Memory B cell (primary cell): ENCODE measurements around the gene PPIL3.

Source experiments
- ATAC-seq: fragments of 150-1000 bp; cut with Tn5 transposase; 2 replicates; pipeline ENCODE4 v1.10.0; 2021; ENCODE audit warnings: low read depth, mild to moderate bottlenecking, moderate library complexity
- DNase-seq, 2 donors: peaks; one replicate each; pipeline ENCODE4 v3.0.0; 2022; ENCODE audit warnings: low spot score in 2 of 2
- H3K27ac Mint-ChIP-seq: one replicate; pipeline ENCODE4 v1.8.0; 2022; ENCODE audit warnings: mild to moderate bottlenecking, moderate library complexity, mixed read lengths
- H3K27me3 Mint-ChIP-seq: one replicate; pipeline ENCODE4 v1.8.0; 2022; ENCODE audit warnings: mixed read lengths
- H3K36me3 Mint-ChIP-seq: one replicate; pipeline ENCODE4 v1.8.0; 2022; ENCODE audit warnings: mild to moderate bottlenecking, mixed read lengths
- H3K4me1 Mint-ChIP-seq: one replicate; pipeline ENCODE4 v1.8.0; 2022; ENCODE audit warnings: mixed read lengths
- H3K4me3 Mint-ChIP-seq: one replicate; pipeline ENCODE4 v1.8.0; 2022; ENCODE audit warnings: mild to moderate bottlenecking, moderate library complexity, mixed read lengths
- H3K9me3 Mint-ChIP-seq: one replicate; pipeline ENCODE4 v1.8.0; 2022; ENCODE audit warnings: mixed read lengths

The PPIL3 gene

GRCh38 chr2:200873560-200873959 is 15.3 kb downstream of the PPIL3 start:
- Mint-ChIP-seq H3K27me3 (no peaks in the 10 kb centered on the region), H3K4me1 (peaks cover 2% of the 10 kb centered on the region), H3K27ac (no peak overlapping the region), H3K36me3 (peaks cover 10% of the 10 kb centered on the region), H3K9me3 (no peaks in the 10 kb centered on the region), H3K4me3 (no peak overlapping the region)
- DNase-seq (no peak), ATAC-seq (no peak)

GRCh38 chr2:200871151-200871550 is 17.7 kb downstream of the PPIL3 start:
- DNase-seq, result no peak
- H3K27me3 Mint-ChIP-seq, result no peaks in the 10 kb centered on the region
- H3K27ac Mint-ChIP-seq, result no peak overlapping the region
- H3K4me1 Mint-ChIP-seq, result peaks cover 3% of the 10 kb centered on the region
- peaks cover 8% of the 10 kb centered on the region for H3K36me3 Mint-ChIP-seq
- ATAC-seq, result no peak
- H3K9me3 Mint-ChIP-seq, result no peaks in the 10 kb centered on the region
- no peak overlapping the region for H3K4me3 Mint-ChIP-seq

GRCh38 chr2:200869014-200869413 is 19.9 kb downstream of the PPIL3 start:
- Mint-ChIP-seq H3K27me3 (no peaks in the 10 kb centered on the region), H3K36me3 (peaks cover 2% of the 10 kb centered on the region), H3K4me1 (peaks cover 8% of the 10 kb centered on the region), H3K4me3 (no peak overlapping the region), H3K9me3 (no peaks in the 10 kb centered on the region), H3K27ac (no peak overlapping the region)
- ATAC-seq (no peak), DNase-seq (no peak)

GRCh38 chr2:200864176-200865034 is 24.5 kb downstream of the PPIL3 start, which contains the start of gene CLK1:
TSS of gene CLK1 (minus strand) at chr2:200864658. CDS start at chr2:200861862, 2,796 bp downstream.
- ATAC-seq, result peak; percentile 79
- peak; percentile 90 for DNase-seq
- Mint-ChIP-seq H3K9me3 (no peaks in the 10 kb centered on the region), H3K4me3 (peak within 1 kb of the TSS; percentile 95), H3K4me1 (peaks cover 30% of the 10 kb centered on the region), H3K27me3 (no peaks in the 10 kb centered on the region), H3K27ac (peak within 1 kb of the TSS; percentile 97), H3K36me3 (peaks cover 26% of the 10 kb centered on the region)

- no peaks in the 10 kb centered on the region for H3K9me3 Mint-ChIP-seq
- peak; percentile 7 for ATAC-seq
- peaks cover 30% of the 10 kb centered on the region for H3K4me1 Mint-ChIP-seq
- peak in 1 of 2 donors; percentile 33 for DNase-seq
- H3K4me3 Mint-ChIP-seq, result peak overlapping the region; percentile 95
- peak overlapping the region; percentile 97 for H3K27ac Mint-ChIP-seq
- H3K36me3 Mint-ChIP-seq, result peaks cover 26% of the 10 kb centered on the region
- H3K27me3 Mint-ChIP-seq, result no peaks in the 10 kb centered on the region
Observed at GRCh38 chr2:200863782-200864175, 25.1 kb downstream of the PPIL3 start.

- Mint-ChIP-seq H3K27me3 (no peaks in the 10 kb centered on the region), H3K27ac (peak overlapping the region; percentile 97), H3K4me1 (peaks cover 35% of the 10 kb centered on the region), H3K9me3 (no peaks in the 10 kb centered on the region), H3K4me3 (peak overlapping the region; percentile 95), H3K36me3 (peaks cover 37% of the 10 kb centered on the region)
- DNase-seq, result peak; percentile 35 to 48
- peak; percentile 17 for ATAC-seq
Observed at GRCh38 chr2:200862532-200863000, 26.3 kb downstream of the PPIL3 start.

- H3K27ac Mint-ChIP-seq, result peak overlapping the region; percentile 97
- peaks cover 43% of the 10 kb centered on the region for H3K36me3 Mint-ChIP-seq
Observed at GRCh38 chr2:200861617-200862155, 27.2 kb downstream of the PPIL3 start.

GRCh38 chr2:200860092-200860795 is 28.6 kb downstream of the PPIL3 start:
- H3K4me1 Mint-ChIP-seq, result peaks cover 37% of the 10 kb centered on the region

More at GRCh38 chr2:200861617-200862155, 27.2 kb downstream of the PPIL3 start:
- Mint-ChIP-seq H3K4me1 (peaks cover 35% of the 10 kb centered on the region), H3K4me3 (peak overlapping the region; percentile 95), H3K27me3 (no peaks in the 10 kb centered on the region), H3K9me3 (no peaks in the 10 kb centered on the region)
- DNase-seq (no peak), ATAC-seq (no peak)

GRCh38 chr2:200856806-200857205 is 32.1 kb downstream of the PPIL3 start:
- H3K4me3 Mint-ChIP-seq, result no peak overlapping the region
- H3K36me3 Mint-ChIP-seq, result peaks cover 50% of the 10 kb centered on the region
- H3K9me3 Mint-ChIP-seq, result no peaks in the 10 kb centered on the region
- peak overlapping the region; percentile 8 for H3K27ac Mint-ChIP-seq
- peaks cover 26% of the 10 kb centered on the region for H3K4me1 Mint-ChIP-seq
- H3K27me3 Mint-ChIP-seq, result no peaks in the 10 kb centered on the region
- ATAC-seq (no peak), DNase-seq (no peak)

More at GRCh38 chr2:200860092-200860795, 28.6 kb downstream of the PPIL3 start:
- H3K4me3 Mint-ChIP-seq, result peak overlapping the region; percentile 84
- peak overlapping the region; percentile 88 for H3K27ac Mint-ChIP-seq
- peaks cover 46% of the 10 kb centered on the region for H3K36me3 Mint-ChIP-seq
- ATAC-seq (no peak), DNase-seq (no peak)
- H3K9me3 Mint-ChIP-seq, result no peaks in the 10 kb centered on the region
- no peaks in the 10 kb centered on the region for H3K27me3 Mint-ChIP-seq

- peak overlapping the region; percentile 86 for H3K27ac Mint-ChIP-seq
- H3K36me3 Mint-ChIP-seq, result peaks cover 28% of the 10 kb centered on the region
- H3K9me3 Mint-ChIP-seq, result no peaks in the 10 kb centered on the region
- no peaks in the 10 kb centered on the region for H3K27me3 Mint-ChIP-seq
- peaks cover 2% of the 10 kb centered on the region for H3K4me1 Mint-ChIP-seq
- no peak for ATAC-seq
- no peak for DNase-seq
- no peak overlapping the region for H3K4me3 Mint-ChIP-seq
Observed at GRCh38 chr2:200852605-200853004, 36.3 kb downstream of the PPIL3 start.

- ATAC-seq (peak; percentile 8), DNase-seq (no peak)
- no peaks in the 10 kb centered on the region for H3K27me3 Mint-ChIP-seq
- H3K4me1 Mint-ChIP-seq, result peaks cover 1% of the 10 kb centered on the region
- H3K27ac Mint-ChIP-seq, result peak overlapping the region; percentile 86
- H3K4me3 Mint-ChIP-seq, result no peak overlapping the region
- H3K36me3 Mint-ChIP-seq, result peaks cover 21% of the 10 kb centered on the region
- no peaks in the 10 kb centered on the region for H3K9me3 Mint-ChIP-seq
Observed at GRCh38 chr2:200851398-200852248, 37.3 kb downstream of the PPIL3 start.

- ATAC-seq, result no peak
- H3K9me3 Mint-ChIP-seq, result no peaks in the 10 kb centered on the region
- H3K4me3 Mint-ChIP-seq, result no peak overlapping the region
- no peak for DNase-seq
- no peaks in the 10 kb centered on the region for H3K4me1 Mint-ChIP-seq
- H3K27me3 Mint-ChIP-seq, result no peaks in the 10 kb centered on the region
- no peak overlapping the region for H3K27ac Mint-ChIP-seq
- peaks cover 20% of the 10 kb centered on the region for H3K36me3 Mint-ChIP-seq
Observed at GRCh38 chr2:200850512-200851256, 38.2 kb downstream of the PPIL3 start.

- no peaks in the 10 kb centered on the region for H3K27me3 Mint-ChIP-seq
- ATAC-seq (no peak), DNase-seq (no peak)
- H3K9me3 Mint-ChIP-seq, result no peaks in the 10 kb centered on the region
- no peaks in the 10 kb centered on the region for H3K4me1 Mint-ChIP-seq
- peak overlapping the region; percentile 36 for H3K27ac Mint-ChIP-seq
- peaks cover 11% of the 10 kb centered on the region for H3K36me3 Mint-ChIP-seq
- H3K4me3 Mint-ChIP-seq, result no peak overlapping the region
Observed at GRCh38 chr2:200847939-200848338, 40.9 kb downstream of the PPIL3 start.
